Caco-2 (cell line): ENCODE measurements around the gene UBE2H. TPM values are rescaled to one million over a fixed set of nuclear protein-coding genes. Genes with fewer than 3 reads are reported as not detected.

Source experiments
- BruUV-seq: library from RNA; stranded (reverse); fragments of 400-500 nt; replicated peaks from 2 replicates; lab custom pipeline; 2021; lab: Mats Ljungman, UMichigan
- CTCF ChIA-PET: fragments of 300-600 bp; sonication (Branson Sonifier 250); formaldehyde crosslinking; loops from one replicate; lab custom pipeline; 2022; ENCODE audit warnings: antibody characterized with exemption; lab: Charles Lee
- POLR2A ChIA-PET: fragments of 300-600 bp; sonication (Branson Sonifier 250); formaldehyde crosslinking; loops from one replicate; lab custom pipeline; 2022; ENCODE audit warnings: antibody characterized with exemption; lab: Charles Lee
- DNase-seq, 2 experiments: peaks; one replicate each; pipeline versions ENCODE4 v3.0.0 to v3.0.0-alpha.2; 2020 to 2022
- H3K27me3 ChIP-seq: replicated peaks from 2 replicates; pipeline ENCODE4 v1.6.0; 2011; ENCODE audit warnings: low read length; ENCODE audit not compliant: control insufficient read depth, insufficient read depth
- H3K36me3 ChIP-seq: 2 replicates; pipeline ENCODE4 v1.5.1; 2011; ENCODE audit warnings: low read length; ENCODE audit not compliant: control insufficient read depth, insufficient read depth
- H3K4me1 ChIP-seq: fragments of 250-450 bp; sonication (Bioruptor Pico); 2 replicates; pipeline ENCODE4 v1.5.1; 2020; ENCODE audit warnings: mild to moderate bottlenecking
- H3K4me3 ChIP-seq: 2 replicates; pipeline ENCODE4 v1.5.1; 2011; ENCODE audit warnings: low read depth, mild to moderate bottlenecking, control low read depth, low read length
- H3K9me3 ChIP-seq: fragments of 250-450 bp; sonication (Bioruptor Pico); 2 replicates; pipeline ENCODE4 v1.5.1; 2020; ENCODE audit warnings: mild to moderate bottlenecking, moderate library complexity
- H3K27ac Mint-ChIP-seq: one replicate; pipeline ENCODE4 v1.8.0; 2022; ENCODE audit warnings: mixed read lengths; ENCODE audit not compliant: unreplicated experiment
- H3K27me3 Mint-ChIP-seq: one replicate; pipeline ENCODE4 v1.8.0; 2022; ENCODE audit warnings: mixed read lengths; ENCODE audit not compliant: insufficient read depth, unreplicated experiment
- H3K36me3 Mint-ChIP-seq: one replicate; pipeline ENCODE4 v1.8.0; 2022; ENCODE audit warnings: mild to moderate bottlenecking, mixed read lengths; ENCODE audit not compliant: insufficient read depth, unreplicated experiment
- H3K4me1 Mint-ChIP-seq: one replicate; pipeline ENCODE4 v1.8.0; 2022; ENCODE audit warnings: low read depth, mixed read lengths; ENCODE audit not compliant: unreplicated experiment
- H3K4me3 Mint-ChIP-seq: one replicate; pipeline ENCODE4 v1.8.0; 2022; ENCODE audit warnings: mild to moderate bottlenecking, moderate library complexity, mixed read lengths; ENCODE audit not compliant: unreplicated experiment
- H3K9me3 Mint-ChIP-seq: one replicate; pipeline ENCODE4 v1.8.0; 2022; ENCODE audit warnings: mixed read lengths; ENCODE audit not compliant: unreplicated experiment
- intact Hi-C: fragments of 100-400 bp; cut with micrococcal nuclease; formaldehyde crosslinking; loops from one replicate; pipeline ENCODE4 v1.10.0; 2022; ENCODE audit not compliant: unreplicated experiment
- total RNA-seq: library from RNA; stranded (reverse); gene quantifications from 2 replicates; pipeline ENCODE4 v1.2.3, GENCODE V29; 2022
- TF ChIP-seq, protein P1 (sequence below), 2 experiments: fragments of 200-600 bp in 1 of 2; IDR thresholded peaks; 1 replicate in 1 of 2; 2 replicates in 1 of 2; pipeline versions ENCODE4 v1.5.1 to v1.8.0; 2011 to 2022; ENCODE audit warnings: antibody characterized with exemption in 1 of 2, control low read depth in 1 of 2, inconsistent platforms in 1 of 2, low read depth in 1 of 2, low read length in 1 of 2, mild to moderate bottlenecking in 1 of 2, moderate library complexity in 1 of 2; ENCODE audit not compliant: insufficient read depth in 1 of 2, severe bottlenecking in 1 of 2, unreplicated experiment in 1 of 2

The UBE2H gene
- total RNA-seq, 1 experiment from 2014 or later, result 35.7 TPM

DNA sequence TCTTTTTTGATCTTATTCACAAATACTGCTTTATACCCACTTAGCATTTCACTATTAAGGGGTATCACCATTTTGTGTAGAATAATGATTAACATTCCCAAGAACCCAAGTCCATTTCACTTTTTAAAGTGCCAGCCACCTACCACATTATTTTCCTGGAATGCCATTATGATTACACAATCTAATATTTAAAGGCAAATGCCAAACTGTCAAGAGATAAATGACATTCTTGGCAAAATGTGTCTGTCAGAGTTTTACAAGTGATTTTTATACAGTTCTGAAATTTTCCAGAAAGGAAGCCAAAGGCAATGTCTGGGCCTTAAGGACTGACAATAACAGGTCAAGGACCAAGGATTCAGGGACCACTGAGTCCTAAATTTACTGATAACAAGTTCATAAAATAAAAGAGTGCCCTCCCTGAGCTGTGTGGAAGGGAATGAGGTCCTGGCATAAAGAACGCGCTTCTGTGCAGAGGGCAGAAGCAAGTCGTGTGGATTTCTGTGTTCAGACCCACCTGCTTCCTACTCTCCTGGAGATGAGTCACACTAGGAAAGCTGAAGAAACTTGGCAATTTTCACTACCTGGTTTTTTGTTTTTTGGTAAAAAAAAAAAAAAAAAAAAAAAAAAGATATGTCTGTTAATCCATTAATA is 66.5 kb downstream of the UBE2H start:
- CTCF ChIA-PET, result no interaction called here

DNA sequence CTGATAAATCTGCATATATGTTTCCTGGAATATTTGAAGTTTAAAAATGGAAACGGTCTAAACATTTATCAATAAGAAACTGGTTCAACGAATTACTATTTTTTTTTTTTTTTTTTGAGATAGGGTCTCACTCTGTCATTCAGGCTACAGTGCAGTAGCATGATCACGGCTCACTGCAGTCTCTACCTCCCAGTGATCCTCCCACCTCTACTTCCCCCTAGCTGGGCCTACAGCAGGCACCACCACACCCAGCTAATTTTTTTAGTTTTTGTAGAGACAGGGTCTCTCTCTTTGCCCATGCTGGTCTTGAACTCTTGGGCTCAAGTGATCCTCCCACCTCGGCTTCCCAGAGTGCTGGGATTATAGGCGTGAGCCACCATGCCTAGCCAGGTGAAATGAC is 68.3 kb downstream of the UBE2H start:
- no peaks in the 10 kb centered on the region for H3K27me3 ChIP-seq
- ChIA-PET POLR2A (interaction anchor here (0.6 kb wide), 1 partner anchor 190 kb away, joined by 3 read pairs; no protein-coding TSS in a partner anchor), CTCF (no interaction called here)
- no peaks in the 10 kb centered on the region for H3K4me1 ChIP-seq
- Mint-ChIP-seq H3K27ac (no peak overlapping the region), H3K36me3 (peaks cover 22% of the 10 kb centered on the region), H3K4me1 (no peaks in the 10 kb centered on the region), H3K27me3 (no peaks in the 10 kb centered on the region), H3K9me3 (no peaks in the 10 kb centered on the region), H3K4me3 (no peak overlapping the region)
- BruUV-seq, result no TSS peak
- H3K9me3 ChIP-seq, result no peaks in the 10 kb centered on the region
- TF ChIP-seq, protein P1, sequence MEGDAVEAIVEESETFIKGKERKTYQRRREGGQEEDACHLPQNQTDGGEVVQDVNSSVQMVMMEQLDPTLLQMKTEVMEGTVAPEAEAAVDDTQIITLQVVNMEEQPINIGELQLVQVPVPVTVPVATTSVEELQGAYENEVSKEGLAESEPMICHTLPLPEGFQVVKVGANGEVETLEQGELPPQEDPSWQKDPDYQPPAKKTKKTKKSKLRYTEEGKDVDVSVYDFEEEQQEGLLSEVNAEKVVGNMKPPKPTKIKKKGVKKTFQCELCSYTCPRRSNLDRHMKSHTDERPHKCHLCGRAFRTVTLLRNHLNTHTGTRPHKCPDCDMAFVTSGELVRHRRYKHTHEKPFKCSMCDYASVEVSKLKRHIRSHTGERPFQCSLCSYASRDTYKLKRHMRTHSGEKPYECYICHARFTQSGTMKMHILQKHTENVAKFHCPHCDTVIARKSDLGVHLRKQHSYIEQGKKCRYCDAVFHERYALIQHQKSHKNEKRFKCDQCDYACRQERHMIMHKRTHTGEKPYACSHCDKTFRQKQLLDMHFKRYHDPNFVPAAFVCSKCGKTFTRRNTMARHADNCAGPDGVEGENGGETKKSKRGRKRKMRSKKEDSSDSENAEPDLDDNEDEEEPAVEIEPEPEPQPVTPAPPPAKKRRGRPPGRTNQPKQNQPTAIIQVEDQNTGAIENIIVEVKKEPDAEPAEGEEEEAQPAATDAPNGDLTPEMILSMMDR (IDR thresholded peaks at IDR 0.05; ENCODE audit: insufficient read depth in 1 of 2, low read depth in 1 of 2, low read length in 1 of 2, severe bottlenecking in 1 of 2, unreplicated experiment in 1 of 2), result no peak
- H3K36me3 ChIP-seq, result no peaks in the 10 kb centered on the region; the same call in 1 of the 2 replicates
- DNase-seq, result no peak
- no peak overlapping the region for H3K4me3 ChIP-seq
- intact Hi-C loops, result no loop called here

More for the DNA sequence above, 66.5 kb downstream of the UBE2H start:
- Mint-ChIP-seq H3K27me3 (no peaks in the 10 kb centered on the region), H3K4me1 (no peaks in the 10 kb centered on the region), H3K36me3 (peaks cover 14% of the 10 kb centered on the region), H3K4me3 (no peak overlapping the region), H3K27ac (no peak overlapping the region), H3K9me3 (no peaks in the 10 kb centered on the region)
- Histone ChIP-seq H3K4me1 (no peaks in the 10 kb centered on the region), H3K36me3 (no peaks in the 10 kb centered on the region; the same call in none of the 2 replicates), H3K27me3 (no peaks in the 10 kb centered on the region), H3K9me3 (no peaks in the 10 kb centered on the region), H3K4me3 (no peak overlapping the region)
- TF ChIP-seq, protein P1 (IDR thresholded peaks at IDR 0.05; ENCODE audit: insufficient read depth in 1 of 2, low read depth in 1 of 2, low read length in 1 of 2, severe bottlenecking in 1 of 2, unreplicated experiment in 1 of 2), result no peak
- DNase-seq, result no peak
- POLR2A ChIA-PET, result no interaction called here
- no TSS peak for BruUV-seq
- intact Hi-C loops, result no loop called here

DNA sequence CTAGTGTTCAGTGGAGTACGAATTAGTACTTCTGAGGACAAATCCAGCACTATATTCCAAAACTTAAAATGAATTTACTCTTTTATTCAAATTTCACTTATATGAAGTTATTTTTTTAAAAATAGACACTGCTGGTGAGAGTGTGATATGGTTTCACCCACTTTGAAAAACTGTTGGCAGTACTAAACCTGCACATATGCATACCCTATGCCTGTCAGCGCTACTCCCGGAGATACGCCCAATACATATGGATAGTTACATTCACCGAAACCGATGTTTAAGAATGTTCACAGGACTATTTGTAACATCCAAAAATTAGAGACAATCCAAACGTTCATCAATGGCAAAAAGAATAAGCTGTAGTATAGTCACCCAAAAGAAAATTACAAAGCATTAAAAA is 69.6 kb downstream of the UBE2H start:
- H3K4me1 ChIP-seq, result no peaks in the 10 kb centered on the region
- peaks cover 30% of the 10 kb centered on the region for H3K36me3 Mint-ChIP-seq
- TF ChIP-seq, protein P1 (IDR thresholded peaks at IDR 0.05; ENCODE audit: insufficient read depth in 1 of 2, low read depth in 1 of 2, low read length in 1 of 2, severe bottlenecking in 1 of 2, unreplicated experiment in 1 of 2), result no peak
- no peak for DNase-seq
- H3K4me3 Mint-ChIP-seq, result no peak overlapping the region
- no peaks in the 10 kb centered on the region for H3K9me3 ChIP-seq
- POLR2A ChIA-PET, result interaction anchor here (0.6 kb wide), 1 partner anchor 184 kb away, joined by 5 read pairs; no protein-coding TSS in a partner anchor
- no peaks in the 10 kb centered on the region for H3K27me3 Mint-ChIP-seq
- no peaks in the 10 kb centered on the region for H3K4me1 Mint-ChIP-seq
- CTCF ChIA-PET, result no interaction called here
- no peak overlapping the region for H3K4me3 ChIP-seq
- no peaks in the 10 kb centered on the region; the same call in 1 of the 2 replicates for H3K36me3 ChIP-seq
- no peaks in the 10 kb centered on the region for H3K27me3 ChIP-seq
- BruUV-seq, result no TSS peak
- no peaks in the 10 kb centered on the region for H3K9me3 Mint-ChIP-seq
- intact Hi-C loops, result no loop called here
- H3K27ac Mint-ChIP-seq, result no peak overlapping the region
